CD14-positive monocyte (primary cell): ENCODE measurements around the gene ODAD2. TPM values are rescaled to one million over a fixed set of nuclear protein-coding genes. Genes with fewer than 3 reads are reported as not detected.

Experiments used
- DNase-seq, 3 donors: peaks; one replicate each; pipeline ENCODE4 v3.0.0-alpha.2; 2011 to 2022
- H2AFZ ChIP-seq: 2 replicates; pipeline ENCODE4 v1.6.0; 2012; ENCODE audit warnings: mild to moderate bottlenecking, low read depth, low read length, inconsistent platforms; ENCODE audit not compliant: insufficient read depth, poor library complexity, severe bottlenecking
- H3K27ac ChIP-seq, 2 donors: 1 replicate in 1 of 2; 2 replicates in 1 of 2; pipeline ENCODE4 v1.5.1; 2012 to 2013; ENCODE audit warnings: low read length in 2 of 2, control low read depth in 1 of 2, inconsistent platforms in 1 of 2, low read depth in 1 of 2, mild to moderate bottlenecking in 1 of 2
- H3K27me3 ChIP-seq, 2 donors: one replicate each; pipeline versions ENCODE4 v1.6.0 to v1.6.1; 2011 to 2013; ENCODE audit warnings: low read length in 2 of 2; ENCODE audit not compliant: control insufficient read depth in 2 of 2, insufficient read depth in 2 of 2
- H3K36me3 ChIP-seq, 2 donors: replicated peaks in 1 of 2; 1 replicate in 1 of 2; 2 replicates in 1 of 2; pipeline versions ENCODE4 v1.5.1 to v1.6.1; 2012 to 2013; ENCODE audit warnings: low read length in 2 of 2, control low read depth in 1 of 2, inconsistent platforms in 1 of 2, mild to moderate bottlenecking in 1 of 2; ENCODE audit not compliant: insufficient read depth in 2 of 2, control insufficient read depth in 1 of 2
- H3K4me1 ChIP-seq, 2 donors: 1 replicate in 1 of 2; 2 replicates in 1 of 2; pipeline versions ENCODE4 v1.5.1 to v1.6.1; 2012 to 2013; ENCODE audit warnings: low read length in 2 of 2, control low read depth in 1 of 2, inconsistent platforms in 1 of 2, mild to moderate bottlenecking in 1 of 2, moderate library complexity in 1 of 2; ENCODE audit not compliant: insufficient read depth in 2 of 2, control insufficient read depth in 1 of 2
- H3K4me2 ChIP-seq: replicated peaks from 2 replicates; pipeline ENCODE3; 2012; ENCODE audit warnings: low read length, moderate library complexity, mild to moderate bottlenecking; ENCODE audit not compliant: poor library complexity, severe bottlenecking; ENCODE audit errors: extremely low read depth
- H3K4me3 ChIP-seq, 3 experiments: fragments of 200-600 bp in 1 of 3; sonication (generic) in 1 of 3; replicated peaks in 1 of 3; 1 replicate in 2 of 3; 2 replicates in 1 of 3; pipeline ENCODE4 v1.5.1; 2011 to 2013; ENCODE audit warnings: low read length in 3 of 3, mild to moderate bottlenecking in 3 of 3, control low read depth in 2 of 3, low read depth in 2 of 3, inconsistent platforms in 1 of 3, moderate library complexity in 1 of 3
- H3K79me2 ChIP-seq: 2 replicates; pipeline ENCODE4 v1.6.0; 2012; ENCODE audit warnings: mild to moderate bottlenecking, control low read depth, inconsistent platforms, low read length, moderate library complexity; ENCODE audit not compliant: insufficient read depth
- H3K9ac ChIP-seq: 2 replicates; pipeline ENCODE4 v1.6.0; 2017; ENCODE audit warnings: low read length, mild to moderate bottlenecking; ENCODE audit not compliant: insufficient read depth, poor library complexity, severe bottlenecking
- H3K9me3 ChIP-seq, 2 donors: replicated peaks in 1 of 2; 1 replicate in 1 of 2; 2 replicates in 1 of 2; pipeline versions ENCODE4 v1.5.1 to v1.6.1; 2012 to 2013; ENCODE audit warnings: low read length in 2 of 2, control low read depth in 1 of 2; ENCODE audit not compliant: control insufficient read depth in 1 of 2, insufficient read depth in 1 of 2
- H4K20me1 ChIP-seq: 2 replicates; pipeline ENCODE4 v1.6.0; 2012; ENCODE audit warnings: mild to moderate bottlenecking, low read length, control low read depth, moderate library complexity; ENCODE audit not compliant: insufficient read depth
- H3K27ac Mint-ChIP-seq, 7 donors: one replicate each; pipeline ENCODE4 v1.8.0; 2020; ENCODE audit warnings: mild to moderate bottlenecking in 7 of 7, mixed read lengths in 7 of 7, moderate library complexity in 6 of 7, inconsistent platforms in 2 of 7
- H3K27me3 Mint-ChIP-seq, 3 donors: one replicate each; pipeline ENCODE4 v1.8.0; 2021 to 2022; ENCODE audit warnings: low read depth in 3 of 3, mild to moderate bottlenecking in 3 of 3, mixed read lengths in 3 of 3, moderate library complexity in 3 of 3, inconsistent platforms in 1 of 3
- H3K36me3 Mint-ChIP-seq, 2 donors: one replicate each; pipeline ENCODE4 v1.8.0; 2020; ENCODE audit warnings: mixed read lengths in 2 of 2, inconsistent platforms in 1 of 2, mild to moderate bottlenecking in 1 of 2
- H3K4me1 Mint-ChIP-seq: one replicate; pipeline ENCODE4 v1.8.0; 2020; ENCODE audit warnings: mild to moderate bottlenecking, mixed read lengths
- H3K4me3 Mint-ChIP-seq, 2 donors: one replicate each; pipeline ENCODE4 v1.8.0; 2020; ENCODE audit warnings: mild to moderate bottlenecking in 2 of 2, mixed read lengths in 2 of 2, moderate library complexity in 1 of 2
- H3K9me3 Mint-ChIP-seq, 7 donors: one replicate each; pipeline ENCODE4 v1.8.0; 2020 to 2022; ENCODE audit warnings: mixed read lengths in 7 of 7, mild to moderate bottlenecking in 6 of 7, moderate library complexity in 6 of 7, inconsistent platforms in 2 of 7
- WGBS: methylation state at CpG from one replicate; pipeline ENCODE4 v1.1.5; 2013; ENCODE audit warnings: missing lambda C conversion rate; ENCODE audit not compliant: insufficient coverage; 5-methylcytosine and 5-hydroxymethylcytosine counted together
- intact Hi-C, 2 donors: fragments of 100-400 bp; cut with micrococcal nuclease; formaldehyde crosslinking; loops; one replicate each; pipeline versions ENCODE4 v1.15.0 to v1.15.1; 2023
- polyA plus RNA-seq, 3 donors: library from polyadenylated mRNA; depleted of rRNA in 1 of 3; unstranded in 2 of 3; stranded (reverse) in 1 of 3; fragments of 300-500 nt in 2 of 3; fragments of >200 nt in 1 of 3; fragmentation: Illumina TruSeq in 2 of 3; gene quantifications; 1 replicate in 2 of 3; 2 replicates in 1 of 3; pipeline ENCODE4 v1.2.3, GENCODE V29; 2012 to 2021
- TF ChIP-seq, protein P1 (sequence below): fragments of 200-600 bp; IDR thresholded peaks from one replicate; pipeline ENCODE4 v1.8.0; 2022; ENCODE audit warnings: antibody characterized with exemption, mild to moderate bottlenecking

Gene ODAD2
- polyA plus RNA-seq, 3 donors: not detected

DNA sequence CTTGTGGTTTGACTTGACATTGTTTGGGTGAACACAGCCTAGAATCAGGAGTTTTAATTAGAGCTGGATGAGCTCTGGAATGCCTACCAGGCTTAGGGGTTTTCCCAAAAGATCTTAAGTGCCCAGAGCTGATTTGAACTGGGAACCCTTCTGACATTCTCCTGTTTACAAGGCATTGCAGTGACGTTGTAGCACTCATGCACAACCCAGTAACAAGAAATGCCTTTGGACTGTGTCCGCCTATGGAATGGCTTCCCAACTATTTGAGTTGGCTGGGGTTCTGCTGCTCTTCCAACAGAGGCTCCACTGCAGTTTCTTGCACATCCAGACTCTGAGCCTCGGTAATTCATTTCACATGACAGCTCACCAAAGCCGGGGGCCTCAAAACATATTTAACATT is 176.6 kb downstream of the ODAD2 start:
- intact Hi-C loops: no loop called here
- Histone ChIP-seq H3K4me3 (no peak overlapping the region), H3K9me3 (peaks cover 0 to 7% of the 10 kb centered on the region in 2 donors), H3K36me3 (no peaks in the 10 kb centered on the region), H3K9ac (no peak overlapping the region), H3K79me2 (no peaks in the 10 kb centered on the region), H2AFZ (no peak overlapping the region), H3K4me1 (peaks cover 0 to 2% of the 10 kb centered on the region in 2 donors), H3K27ac (no peak overlapping the region), H3K27me3 (no peaks in the 10 kb centered on the region), H4K20me1 (no peaks in the 10 kb centered on the region), H3K4me2 (no peak overlapping the region)
- H3K9me3 Mint-ChIP-seq: peaks cover 2 to 8% (median 5%) of the 10 kb centered on the region in 7 donors
- no peaks in the 10 kb centered on the region for H3K36me3 Mint-ChIP-seq
- no peak overlapping the region for H3K27ac Mint-ChIP-seq
- H3K4me1 Mint-ChIP-seq: no peaks in the 10 kb centered on the region
- 92% methylated on average over 2 of the region's 4 CpGs for WGBS
- no peak overlapping the region for H3K4me3 Mint-ChIP-seq
- TF ChIP-seq, protein P1, sequence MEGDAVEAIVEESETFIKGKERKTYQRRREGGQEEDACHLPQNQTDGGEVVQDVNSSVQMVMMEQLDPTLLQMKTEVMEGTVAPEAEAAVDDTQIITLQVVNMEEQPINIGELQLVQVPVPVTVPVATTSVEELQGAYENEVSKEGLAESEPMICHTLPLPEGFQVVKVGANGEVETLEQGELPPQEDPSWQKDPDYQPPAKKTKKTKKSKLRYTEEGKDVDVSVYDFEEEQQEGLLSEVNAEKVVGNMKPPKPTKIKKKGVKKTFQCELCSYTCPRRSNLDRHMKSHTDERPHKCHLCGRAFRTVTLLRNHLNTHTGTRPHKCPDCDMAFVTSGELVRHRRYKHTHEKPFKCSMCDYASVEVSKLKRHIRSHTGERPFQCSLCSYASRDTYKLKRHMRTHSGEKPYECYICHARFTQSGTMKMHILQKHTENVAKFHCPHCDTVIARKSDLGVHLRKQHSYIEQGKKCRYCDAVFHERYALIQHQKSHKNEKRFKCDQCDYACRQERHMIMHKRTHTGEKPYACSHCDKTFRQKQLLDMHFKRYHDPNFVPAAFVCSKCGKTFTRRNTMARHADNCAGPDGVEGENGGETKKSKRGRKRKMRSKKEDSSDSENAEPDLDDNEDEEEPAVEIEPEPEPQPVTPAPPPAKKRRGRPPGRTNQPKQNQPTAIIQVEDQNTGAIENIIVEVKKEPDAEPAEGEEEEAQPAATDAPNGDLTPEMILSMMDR: no peak
- no peak for DNase-seq
- H3K27me3 Mint-ChIP-seq: no peaks in the 10 kb centered on the region

DNA sequence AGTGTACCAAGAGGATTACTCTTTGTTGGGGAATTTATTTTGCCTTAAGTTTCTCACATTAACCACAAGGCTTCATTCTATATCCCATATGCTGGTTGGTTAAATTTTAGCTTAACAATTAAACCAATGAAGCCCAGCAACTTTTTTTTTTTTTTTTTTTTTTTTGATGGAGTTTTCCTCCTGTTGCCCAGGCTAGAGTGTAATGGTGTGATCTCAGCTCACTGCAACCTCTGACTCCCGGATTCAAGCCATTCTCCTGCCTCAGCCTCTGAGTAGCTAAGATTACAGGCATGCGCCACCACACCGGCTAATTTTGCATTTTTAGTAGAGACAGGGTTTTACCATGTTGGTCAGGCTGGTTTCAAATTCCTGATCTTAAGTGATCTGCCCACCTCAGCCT is 178.2 kb downstream of the ODAD2 start:
- no peaks in the 10 kb centered on the region for H3K36me3 Mint-ChIP-seq
- H3K9ac ChIP-seq: no peak overlapping the region
- H3K27ac Mint-ChIP-seq: no peak overlapping the region
- no peaks in the 10 kb centered on the region for H4K20me1 ChIP-seq
- WGBS: 100% methylated on average over 2 of the region's 3 CpGs
- H3K27ac ChIP-seq: no peak overlapping the region
- no peak for DNase-seq
- peaks cover 2 to 8% (median 5%) of the 10 kb centered on the region in 7 donors for H3K9me3 Mint-ChIP-seq
- TF ChIP-seq, protein P1: no peak
- H3K4me3 ChIP-seq: no peak overlapping the region
- no peaks in the 10 kb centered on the region for H3K36me3 ChIP-seq
- H2AFZ ChIP-seq: no peak overlapping the region
- no peaks in the 10 kb centered on the region for H3K27me3 Mint-ChIP-seq
- intact Hi-C loops: no loop called here
- H3K4me2 ChIP-seq: no peak overlapping the region
- peaks cover 0 to 3% of the 10 kb centered on the region in 2 donors for H3K9me3 ChIP-seq
- no peak overlapping the region for H3K4me3 Mint-ChIP-seq
- peaks cover 7 to 11% of the 10 kb centered on the region in 2 donors for H3K4me1 ChIP-seq
- H3K79me2 ChIP-seq: no peaks in the 10 kb centered on the region
- no peaks in the 10 kb centered on the region for H3K4me1 Mint-ChIP-seq
- no peaks in the 10 kb centered on the region for H3K27me3 ChIP-seq
